SK-N-SH (cell line): ENCODE results near the gene TNK2. TPM values are rescaled to one million over a fixed set of nuclear protein-coding genes. Genes with fewer than 3 reads are reported as not detected.

Experiments
- CTCF ChIA-PET: fragments of 300-600, 350-600 bp; formaldehyde crosslinking; extraction: SDS; loops from one replicate; lab custom pipeline; 2021; lab: Yijun Ruan, JAX
- POLR2A ChIA-PET: fragments of 350-600 bp; sonication (Branson Sonifier 250); formaldehyde crosslinking; extraction: SDS; loops from one replicate; lab custom pipeline; 2020; ENCODE audit warnings: antibody characterized with exemption, inconsistent platforms; lab: Yijun Ruan, JAX
- DNase-seq: peaks from one replicate; pipeline ENCODE4 v3.0.0; 2012
- H2AFZ ChIP-seq: fragments of 200-600 bp; sonication (generic); 2 replicates; pipeline ENCODE4 v1.8.1; 2016; ENCODE audit warnings: antibody characterized with exemption, mild to moderate bottlenecking, low read depth
- H3F3A ChIP-seq: fragments of 200-600 bp; sonication (generic); replicated peaks from 2 replicates; pipeline ENCODE3; 2016; ENCODE audit warnings: antibody characterized with exemption, mild to moderate bottlenecking; ENCODE audit not compliant: insufficient read depth
- H3K27ac ChIP-seq, 2 experiments: fragments of 200-500 bp in 1 of 2; fragments of 200-600 bp in 1 of 2; sonication (Bioruptor generic) in 1 of 2; sonication (generic), shearing (Covaris generic) in 1 of 2; 2 replicates each; pipeline versions ENCODE4 v1.5.1 to v1.6.1; 2014 to 2016; ENCODE audit warnings: low read depth in 2 of 2, inconsistent platforms in 1 of 2, low read length in 1 of 2, mild to moderate bottlenecking in 1 of 2, mixed read lengths in 1 of 2
- H3K27me3 ChIP-seq: fragments of 200-600 bp; sonication (generic), shearing (Covaris generic); 2 replicates; pipeline ENCODE4 v1.6.1; 2016; ENCODE audit warnings: mixed run types; ENCODE audit not compliant: insufficient read depth
- H3K36me3 ChIP-seq, 2 experiments: fragments of 200-500 bp in 1 of 2; fragments of 200-600 bp in 1 of 2; sonication (Bioruptor generic) in 1 of 2; sonication (generic) in 1 of 2; replicated peaks in 1 of 2; 2 replicates each; pipeline versions ENCODE3 to v1.5.1; 2014 to 2016; ENCODE audit warnings: low read length in 1 of 2, mild to moderate bottlenecking in 1 of 2; ENCODE audit not compliant: insufficient read depth in 2 of 2, control insufficient read depth in 1 of 2
- H3K4me1 ChIP-seq, 2 experiments: fragments of 200-500 bp in 1 of 2; fragments of 200-600 bp in 1 of 2; sonication (Bioruptor generic) in 1 of 2; sonication (generic), shearing (Covaris generic) in 1 of 2; 2 replicates each; pipeline versions ENCODE4 v1.5.1 to v1.6.1; 2014 to 2016; ENCODE audit warnings: low read depth in 1 of 2, low read length in 1 of 2, mixed run types in 1 of 2; ENCODE audit not compliant: insufficient read depth in 2 of 2, control insufficient read depth in 1 of 2
- H3K4me2 ChIP-seq: fragments of 200-600 bp; sonication (generic), shearing (Covaris generic); 2 replicates; pipeline ENCODE4 v1.6.1; 2017; ENCODE audit warnings: mixed run types
- H3K4me3 ChIP-seq, 2 experiments: fragments of 200-500 bp in 1 of 2; fragments of 200-600 bp in 1 of 2; sonication (Bioruptor generic) in 1 of 2; sonication (generic), shearing (Covaris generic) in 1 of 2; 2 replicates each; pipeline versions ENCODE4 v1.5.1 to v1.8.1; 2014 to 2016; ENCODE audit warnings: low read depth in 2 of 2, inconsistent platforms in 1 of 2, low read length in 1 of 2, mild to moderate bottlenecking in 1 of 2, mixed read lengths in 1 of 2, moderate library complexity in 1 of 2
- H3K79me2 ChIP-seq: fragments of 200-600 bp; sonication (generic); 2 replicates; pipeline ENCODE4 v1.8.1; 2017; ENCODE audit warnings: mild to moderate bottlenecking; ENCODE audit not compliant: insufficient read depth
- H3K9ac ChIP-seq: fragments of 200-600 bp; sonication (generic); 2 replicates; pipeline ENCODE4 v1.6.1; 2017; ENCODE audit warnings: mixed run types
- H3K9me2 ChIP-seq: fragments of 200-600 bp; sonication (generic); 2 replicates; pipeline ENCODE4 v1.6.1; 2017; ENCODE audit warnings: mixed run types
- H3K9me3 ChIP-seq: fragments of 200-600 bp; sonication (generic); 2 replicates; pipeline ENCODE4 v1.6.1; 2017; ENCODE audit warnings: mixed run types, mild to moderate bottlenecking, moderate library complexity
- H4K20me1 ChIP-seq: fragments of 200-600 bp; sonication (generic); 2 replicates; pipeline ENCODE4 v1.6.1; 2017; ENCODE audit warnings: mild to moderate bottlenecking, mixed run types; ENCODE audit not compliant: insufficient read depth
- FOSL2 ChIP-seq: IDR thresholded peaks from 2 replicates; pipeline ENCODE4 v1.4.0; 2012; ENCODE audit warnings: low read depth, mild to moderate bottlenecking, moderate library complexity, borderline replicate concordance
- FOXM1 ChIP-seq: IDR thresholded peaks from 2 replicates; pipeline ENCODE4 v1.4.0; 2012; ENCODE audit warnings: low read depth, mild to moderate bottlenecking
- GATA2 ChIP-seq: sonication (generic); formaldehyde crosslinking; IDR thresholded peaks from 2 replicates; pipeline ENCODE4 v1.5.0; 2020; ENCODE audit warnings: mild to moderate bottlenecking, missing genetic modification reagents
- JUND ChIP-seq: IDR thresholded peaks from 2 replicates; pipeline ENCODE4 v1.4.0; 2012
- MEF2A ChIP-seq: IDR thresholded peaks from 2 replicates; pipeline ENCODE4 v1.4.0; 2012; ENCODE audit warnings: low read depth, borderline replicate concordance
- NRF1 ChIP-seq: IDR thresholded peaks from 2 replicates; pipeline ENCODE4 v1.6.1; 2012; ENCODE audit warnings: low read depth, mild to moderate bottlenecking, low read length
- POLR2AphosphoS5 ChIP-seq: IDR thresholded peaks from 2 replicates; pipeline ENCODE4 v1.6.1; 2012; ENCODE audit warnings: low read depth, low read length
- RAD21 ChIP-seq: IDR thresholded peaks from 2 replicates; pipeline ENCODE4 v1.6.1; 2012; ENCODE audit warnings: mild to moderate bottlenecking, low read length
- RFX5 ChIP-seq: IDR thresholded peaks from 2 replicates; pipeline ENCODE4 v1.6.1; 2012; ENCODE audit warnings: mild to moderate bottlenecking, improper control_type of control experiment, low read length
- SMC3 ChIP-seq: IDR thresholded peaks from 2 replicates; pipeline ENCODE4 v1.6.1; 2012; ENCODE audit warnings: low read depth, low read length, improper control_type of control experiment
- WGBS: methylation state at CpG from one replicate; pipeline ENCODE4 v1.1.6; 2017; ENCODE audit warnings: low lambda C conversion rate; 5-methylcytosine and 5-hydroxymethylcytosine counted together
- polyA plus RNA-seq, 3 experiments: library from polyadenylated mRNA; depleted of rRNA; stranded (reverse); fragments of >200 nt; gene quantifications; 2 replicates each; pipeline ENCODE4 v1.2.3, GENCODE V29; 2012
- TF ChIP-seq, protein P1 (sequence below): fragments of 150-350 bp; IDR thresholded peaks from 2 replicates; pipeline ENCODE4 v1.6.1; 2017; ENCODE audit warnings: antibody characterized with exemption, low read length, low read depth, borderline replicate concordance
- TF ChIP-seq, protein P2 (sequence below): IDR thresholded peaks from 2 replicates; pipeline ENCODE4 v1.4.0; 2012; ENCODE audit warnings: low read depth, borderline replicate concordance
- TF ChIP-seq, protein P3 (sequence below): fragments of 150-350 bp; IDR thresholded peaks from 2 replicates; pipeline ENCODE4 v1.6.1; 2016; ENCODE audit warnings: mild to moderate bottlenecking, low read depth, low read length
- TF ChIP-seq, protein P4 (sequence below): IDR thresholded peaks from 2 replicates; pipeline ENCODE4 v1.6.1; 2012; ENCODE audit warnings: mild to moderate bottlenecking, low read depth, low read length, moderate library complexity
- TF ChIP-seq, protein P5 (sequence below): IDR thresholded peaks from 2 replicates; pipeline ENCODE4 v1.4.0; 2012; ENCODE audit warnings: low read depth

TNK2 gene
- polyA plus RNA-seq, 1 of the 3 experiments (the other 2 are of a cell fraction) = 17.3 TPM

DNA sequence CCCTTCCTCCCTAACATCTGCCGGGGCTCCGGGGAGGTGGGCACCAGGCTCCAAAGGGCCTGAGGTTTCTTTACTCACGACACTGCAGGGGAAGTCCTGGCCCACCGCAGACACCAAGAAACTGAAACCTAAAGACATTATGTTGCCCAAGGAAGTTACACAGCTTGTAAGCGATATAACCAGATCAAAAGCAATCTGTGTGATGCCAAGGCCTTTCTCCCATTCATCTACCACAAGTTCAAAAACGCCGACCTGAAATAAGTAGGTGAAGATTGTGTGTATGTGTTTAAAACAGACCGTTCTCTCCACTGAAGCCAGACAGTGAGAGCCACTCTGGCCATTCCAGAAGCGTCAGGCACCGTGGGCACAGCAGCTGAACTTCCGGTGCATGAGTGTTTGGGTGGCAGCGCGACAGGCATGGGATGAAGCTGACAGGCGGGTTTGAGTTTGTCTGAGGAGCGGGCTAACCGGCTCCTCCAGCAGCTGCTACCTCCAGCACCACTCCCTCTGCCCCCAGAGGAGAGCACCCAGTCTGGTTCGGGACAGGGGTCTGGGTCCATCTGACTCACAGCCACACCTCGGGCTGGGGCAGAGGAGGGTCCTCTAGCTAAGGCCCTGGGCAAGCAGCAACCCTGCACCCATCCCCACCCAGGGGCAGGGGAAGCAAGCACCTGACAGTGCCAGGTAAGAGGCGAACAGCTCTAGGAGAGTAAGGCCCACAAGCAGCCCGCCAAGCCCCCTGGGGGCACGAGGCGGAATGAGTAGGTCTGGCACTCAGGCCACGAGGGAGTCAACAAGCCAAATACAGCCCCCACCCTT lies 1.3 kb downstream of the TNK2 start:
- Histone ChIP-seq H3K9me2 (no peaks in the 10 kb centered on the region), H3K4me2 (peak overlapping the region; percentile 87), H2AFZ (no peak overlapping the region), H3K4me1 (peaks cover 13 to 28% of the 10 kb centered on the region in 2 experiments; a peak in 2 of 4 replicates), H4K20me1 (peaks cover 20% of the 10 kb centered on the region), H3F3A (peaks cover 6% of the 10 kb centered on the region), H3K27me3 (no peaks in the 10 kb centered on the region), H3K27ac (no peak overlapping the region), H3K9me3 (no peaks in the 10 kb centered on the region), H3K79me2 (peaks cover 61% of the 10 kb centered on the region), H3K9ac (no peak overlapping the region), H3K36me3 (no peaks in the 10 kb centered on the region), H3K4me3 (peak overlapping the region; percentile 65 to 72; a peak in 3 of 4 replicates)
- WGBS = 95% methylated on average over 14 of the region's 23 CpGs
- CTCF ChIA-PET = interaction anchor here (0.7 to 29.0 kb wide), 4 partner anchors 8 to 51 kb away, joined by 3 to 606 read pairs (median 36); no protein-coding TSS in a partner anchor
- DNase-seq = no peak
- POLR2A ChIA-PET = interaction anchor here (1.8 kb wide), 1 partner anchor 10 kb away, joined by 8 read pairs; no protein-coding TSS in a partner anchor
- TF ChIP-seq FOSL2 = no peak
- TF ChIP-seq RFX5 = no peak
- TF ChIP-seq MEF2A = no peak
- no peak for TF ChIP-seq JUND
- TF ChIP-seq, protein P1, sequence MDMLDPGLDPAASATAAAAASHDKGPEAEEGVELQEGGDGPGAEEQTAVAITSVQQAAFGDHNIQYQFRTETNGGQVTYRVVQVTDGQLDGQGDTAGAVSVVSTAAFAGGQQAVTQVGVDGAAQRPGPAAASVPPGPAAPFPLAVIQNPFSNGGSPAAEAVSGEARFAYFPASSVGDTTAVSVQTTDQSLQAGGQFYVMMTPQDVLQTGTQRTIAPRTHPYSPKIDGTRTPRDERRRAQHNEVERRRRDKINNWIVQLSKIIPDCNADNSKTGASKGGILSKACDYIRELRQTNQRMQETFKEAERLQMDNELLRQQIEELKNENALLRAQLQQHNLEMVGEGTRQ = no peak
- TF ChIP-seq FOXM1 = no peak
- no peak for TF ChIP-seq RAD21
- TF ChIP-seq, protein P2, sequence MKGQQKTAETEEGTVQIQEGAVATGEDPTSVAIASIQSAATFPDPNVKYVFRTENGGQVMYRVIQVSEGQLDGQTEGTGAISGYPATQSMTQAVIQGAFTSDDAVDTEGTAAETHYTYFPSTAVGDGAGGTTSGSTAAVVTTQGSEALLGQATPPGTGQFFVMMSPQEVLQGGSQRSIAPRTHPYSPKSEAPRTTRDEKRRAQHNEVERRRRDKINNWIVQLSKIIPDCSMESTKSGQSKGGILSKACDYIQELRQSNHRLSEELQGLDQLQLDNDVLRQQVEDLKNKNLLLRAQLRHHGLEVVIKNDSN = no peak
- TF ChIP-seq, protein P3, sequence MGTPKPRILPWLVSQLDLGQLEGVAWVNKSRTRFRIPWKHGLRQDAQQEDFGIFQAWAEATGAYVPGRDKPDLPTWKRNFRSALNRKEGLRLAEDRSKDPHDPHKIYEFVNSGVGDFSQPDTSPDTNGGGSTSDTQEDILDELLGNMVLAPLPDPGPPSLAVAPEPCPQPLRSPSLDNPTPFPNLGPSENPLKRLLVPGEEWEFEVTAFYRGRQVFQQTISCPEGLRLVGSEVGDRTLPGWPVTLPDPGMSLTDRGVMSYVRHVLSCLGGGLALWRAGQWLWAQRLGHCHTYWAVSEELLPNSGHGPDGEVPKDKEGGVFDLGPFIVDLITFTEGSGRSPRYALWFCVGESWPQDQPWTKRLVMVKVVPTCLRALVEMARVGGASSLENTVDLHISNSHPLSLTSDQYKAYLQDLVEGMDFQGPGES = no peak
- TF ChIP-seq POLR2AphosphoS5 = no peak
- no peak for TF ChIP-seq NRF1
- TF ChIP-seq SMC3 = no peak
- TF ChIP-seq GATA2 (CRISPR knock-in tag) = no peak
- TF ChIP-seq, protein P4, sequence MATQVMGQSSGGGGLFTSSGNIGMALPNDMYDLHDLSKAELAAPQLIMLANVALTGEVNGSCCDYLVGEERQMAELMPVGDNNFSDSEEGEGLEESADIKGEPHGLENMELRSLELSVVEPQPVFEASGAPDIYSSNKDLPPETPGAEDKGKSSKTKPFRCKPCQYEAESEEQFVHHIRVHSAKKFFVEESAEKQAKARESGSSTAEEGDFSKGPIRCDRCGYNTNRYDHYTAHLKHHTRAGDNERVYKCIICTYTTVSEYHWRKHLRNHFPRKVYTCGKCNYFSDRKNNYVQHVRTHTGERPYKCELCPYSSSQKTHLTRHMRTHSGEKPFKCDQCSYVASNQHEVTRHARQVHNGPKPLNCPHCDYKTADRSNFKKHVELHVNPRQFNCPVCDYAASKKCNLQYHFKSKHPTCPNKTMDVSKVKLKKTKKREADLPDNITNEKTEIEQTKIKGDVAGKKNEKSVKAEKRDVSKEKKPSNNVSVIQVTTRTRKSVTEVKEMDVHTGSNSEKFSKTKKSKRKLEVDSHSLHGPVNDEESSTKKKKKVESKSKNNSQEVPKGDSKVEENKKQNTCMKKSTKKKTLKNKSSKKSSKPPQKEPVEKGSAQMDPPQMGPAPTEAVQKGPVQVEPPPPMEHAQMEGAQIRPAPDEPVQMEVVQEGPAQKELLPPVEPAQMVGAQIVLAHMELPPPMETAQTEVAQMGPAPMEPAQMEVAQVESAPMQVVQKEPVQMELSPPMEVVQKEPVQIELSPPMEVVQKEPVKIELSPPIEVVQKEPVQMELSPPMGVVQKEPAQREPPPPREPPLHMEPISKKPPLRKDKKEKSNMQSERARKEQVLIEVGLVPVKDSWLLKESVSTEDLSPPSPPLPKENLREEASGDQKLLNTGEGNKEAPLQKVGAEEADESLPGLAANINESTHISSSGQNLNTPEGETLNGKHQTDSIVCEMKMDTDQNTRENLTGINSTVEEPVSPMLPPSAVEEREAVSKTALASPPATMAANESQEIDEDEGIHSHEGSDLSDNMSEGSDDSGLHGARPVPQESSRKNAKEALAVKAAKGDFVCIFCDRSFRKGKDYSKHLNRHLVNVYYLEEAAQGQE = no peak
- TF ChIP-seq, protein P5, sequence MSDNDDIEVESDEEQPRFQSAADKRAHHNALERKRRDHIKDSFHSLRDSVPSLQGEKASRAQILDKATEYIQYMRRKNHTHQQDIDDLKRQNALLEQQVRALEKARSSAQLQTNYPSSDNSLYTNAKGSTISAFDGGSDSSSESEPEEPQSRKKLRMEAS = no peak
